HG03378 (cell line): ENCODE results near the gene BCR.
"Not testable (repeated sequence)": the region's sequence is repeated elsewhere in the genome, so short reads cannot be mapped to it uniquely, and the experiment has no call there.

Experiments
- ATAC-seq: cut with Tn5 transposase; IDR thresholded peaks from one replicate; pipeline ENCODE4 v1.9.1; 2021; ENCODE audit warnings: mild to moderate bottlenecking, moderate library complexity; ENCODE audit not compliant: unreplicated experiment

The BCR gene

GRCh38 chr22:23307511-23307910, 127.2 kb downstream of the BCR start:
- ATAC-seq = not testable (repeated sequence)

DNA sequence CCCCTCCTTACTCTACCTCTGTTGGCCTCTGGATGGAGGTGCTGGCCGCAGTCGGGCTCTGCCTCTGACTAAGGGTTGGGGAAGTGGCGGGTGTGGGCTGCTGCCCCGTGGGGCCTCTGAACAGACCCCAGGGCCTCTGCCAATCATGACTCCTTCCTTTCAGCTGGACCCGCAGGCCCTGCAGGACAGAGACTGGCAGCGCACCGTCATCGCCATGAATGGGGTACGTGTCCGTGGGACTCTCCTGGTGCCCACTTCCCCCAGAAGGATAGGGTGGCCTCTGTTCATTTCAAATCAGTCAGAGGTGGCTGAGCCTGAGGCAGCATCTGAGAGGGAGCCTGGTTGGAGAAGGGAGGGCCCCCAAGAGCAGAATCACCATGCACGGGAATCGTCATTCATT, 129.0 kb downstream of the BCR start:
- ATAC-seq = not testable (repeated sequence)

- not testable (repeated sequence) for ATAC-seq
These were observed 130.3 kb downstream of the BCR start for GRCh38 chr22:23310443-23311097.

- not testable (repeated sequence) for ATAC-seq
These were observed 131.5 kb downstream of the BCR start for GRCh38 chr22:23311635-23312420.

DNA sequence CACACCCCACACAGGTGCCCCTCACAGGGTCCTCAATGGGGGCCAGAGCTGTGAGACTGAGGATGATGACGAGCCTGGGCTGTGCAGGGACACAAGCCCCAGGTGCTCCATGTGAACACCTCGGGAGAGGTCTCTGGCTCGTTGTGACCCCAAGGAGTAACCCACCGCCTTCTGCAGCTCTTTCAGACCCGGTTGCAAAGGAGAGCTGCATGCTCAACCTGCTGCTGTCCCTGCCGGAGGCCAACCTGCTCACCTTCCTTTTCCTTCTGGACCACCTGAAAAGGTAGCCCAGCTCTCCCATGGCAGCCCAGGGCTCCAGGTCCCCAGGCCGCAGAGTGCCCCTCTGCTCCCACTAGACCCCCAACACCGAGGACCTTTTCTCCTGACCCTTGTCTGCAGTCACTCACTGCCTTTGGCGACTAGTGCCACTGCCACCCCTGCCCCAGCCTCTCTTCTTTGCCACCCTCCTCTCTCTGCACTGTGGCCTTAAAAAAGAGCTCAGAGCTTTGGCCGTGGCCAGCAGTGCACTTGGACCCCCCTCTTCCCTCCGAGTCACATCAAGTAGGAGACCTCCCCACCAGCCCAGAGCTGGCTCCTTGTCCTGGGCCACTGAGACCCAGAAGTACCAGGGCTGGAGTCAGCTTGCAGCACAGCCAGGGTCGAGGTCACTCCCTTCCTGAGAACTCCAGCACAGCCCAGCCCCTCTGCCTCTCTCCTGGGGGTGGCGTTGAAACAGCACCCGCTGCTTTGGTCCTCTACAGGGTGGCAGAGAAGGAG, 133.7 kb downstream of the BCR start:
- no peak for ATAC-seq

- ATAC-seq = no peak
These were observed 135.1 kb downstream of the BCR start for GRCh38 chr22:23315341-23315917.

- not testable (repeated sequence) for ATAC-seq
These were observed 136.3 kb downstream of the BCR start for GRCh38 chr22:23316596-23316995.

- ATAC-seq = not testable (repeated sequence)
These were observed 138.0 kb downstream of the BCR start for GRCh38 chr22:23318316-23318715.

- not testable (repeated sequence) for ATAC-seq
These were observed 142.3 kb downstream of the BCR start for GRCh38 chr22:23322497-23323080.

GRCh38 chr22:23323960-23324688, 143.8 kb downstream of the BCR start:
- ATAC-seq = not testable (repeated sequence)

- ATAC-seq = no peak
These were observed 144.9 kb downstream of the BCR start for GRCh38 chr22:23325183-23325582.

DNA sequence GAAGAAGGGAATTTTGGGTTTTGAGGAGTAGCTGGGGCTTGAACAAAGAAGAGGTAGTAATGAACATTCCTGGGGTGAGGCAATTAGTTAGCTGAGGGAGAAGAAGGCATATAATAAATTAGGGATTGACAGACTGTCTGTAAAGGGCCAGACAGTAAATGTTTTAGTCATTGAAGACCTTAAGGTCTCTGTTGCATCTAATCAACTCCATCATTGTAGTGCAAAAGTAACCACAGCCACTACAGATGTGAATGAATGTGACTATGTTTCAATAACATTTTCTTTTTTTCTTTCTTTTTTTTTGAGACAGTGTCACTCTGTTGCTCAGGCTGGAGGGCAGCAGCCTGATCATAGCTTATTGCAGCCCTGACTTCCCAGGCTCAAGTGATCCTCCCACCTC, 153.5 kb downstream of the BCR start:
- not testable (repeated sequence) for ATAC-seq

- not testable (repeated sequence) for ATAC-seq
These were observed 157.4 kb downstream of the BCR start for GRCh38 chr22:23337672-23338071.

DNA sequence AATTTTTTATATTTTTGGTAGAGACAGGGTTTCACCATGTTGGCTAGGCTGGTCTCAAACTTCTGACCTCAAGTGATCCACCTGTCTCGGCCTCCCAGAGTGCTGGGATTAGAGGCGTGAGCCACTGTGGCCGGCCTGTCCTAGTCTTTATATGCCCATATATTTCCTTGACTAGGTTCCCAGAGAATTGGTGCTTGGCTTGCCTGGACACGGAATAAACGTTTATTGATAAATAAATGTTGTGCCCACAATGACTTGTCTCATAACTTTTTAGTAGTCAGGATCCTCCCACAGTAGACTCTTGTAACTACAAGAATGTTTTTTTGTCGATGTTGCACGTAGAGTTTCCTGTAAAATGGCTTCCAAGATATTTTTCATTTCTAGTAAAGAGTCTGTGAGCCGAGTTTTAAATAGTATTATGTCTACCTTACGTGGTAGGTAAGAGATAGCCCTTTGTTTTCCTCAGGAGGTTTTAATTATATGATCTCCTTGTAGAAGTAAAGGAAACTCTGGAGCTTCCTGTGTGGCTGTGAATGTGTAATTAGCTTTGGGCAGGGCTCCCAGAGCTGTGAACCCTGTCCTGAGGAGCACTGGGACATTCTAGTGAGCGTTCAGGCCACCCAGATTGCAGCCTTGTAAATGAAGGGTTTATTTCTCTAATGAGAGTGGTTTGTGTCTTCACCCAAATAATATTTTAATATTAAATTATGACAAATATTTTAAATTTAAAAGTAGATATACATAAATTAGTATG, 161.8 kb downstream of the BCR start:
- ATAC-seq = not testable (repeated sequence)

- no peak for ATAC-seq
These were observed 171.0 kb downstream of the BCR start for GRCh38 chr22:23351321-23351720.

DNA sequence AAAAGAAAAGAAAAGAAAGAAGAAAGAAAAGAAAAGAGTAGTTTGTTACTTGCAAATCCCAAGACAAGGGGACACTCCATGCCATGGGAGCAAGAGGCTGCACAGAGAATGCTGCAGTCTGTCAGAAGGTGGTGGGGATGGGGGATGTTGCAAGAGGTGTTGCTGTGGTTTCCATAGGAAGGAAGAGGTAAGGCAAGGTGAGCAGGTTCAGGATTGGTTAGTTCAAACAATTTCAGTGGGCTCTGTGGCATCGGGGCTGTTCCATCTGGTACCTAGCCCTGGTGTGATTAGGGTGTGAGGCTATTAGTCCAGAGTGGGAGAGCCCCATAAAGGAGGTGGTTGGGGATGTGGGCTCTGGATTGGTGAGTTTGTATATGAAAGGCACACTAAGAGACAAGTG, 172.7 kb downstream of the BCR start:
- no peak for ATAC-seq

DNA sequence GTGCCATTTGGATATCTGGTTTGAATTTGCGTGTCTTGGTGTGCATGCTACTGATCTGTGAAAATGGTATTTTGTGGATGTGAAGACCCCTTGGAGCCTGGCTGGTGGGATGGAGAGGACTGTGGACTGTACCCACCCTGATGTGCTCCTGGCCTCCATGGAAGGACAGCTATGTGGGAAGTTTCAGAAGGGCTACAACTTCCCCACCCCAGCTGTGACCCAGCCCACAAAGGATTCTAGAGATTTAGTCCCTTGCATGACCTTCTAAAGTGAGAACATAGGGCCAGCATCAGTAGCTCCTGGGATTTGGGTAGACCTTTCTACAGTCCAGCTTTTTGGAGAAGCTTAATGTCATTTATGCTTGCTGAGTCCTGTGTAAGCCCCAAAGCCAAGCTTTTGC, 173.4 kb downstream of the BCR start:
- ATAC-seq = no peak

GRCh38 chr22:23356094-23356493, 175.8 kb downstream of the BCR start:
- ATAC-seq = no peak

DNA sequence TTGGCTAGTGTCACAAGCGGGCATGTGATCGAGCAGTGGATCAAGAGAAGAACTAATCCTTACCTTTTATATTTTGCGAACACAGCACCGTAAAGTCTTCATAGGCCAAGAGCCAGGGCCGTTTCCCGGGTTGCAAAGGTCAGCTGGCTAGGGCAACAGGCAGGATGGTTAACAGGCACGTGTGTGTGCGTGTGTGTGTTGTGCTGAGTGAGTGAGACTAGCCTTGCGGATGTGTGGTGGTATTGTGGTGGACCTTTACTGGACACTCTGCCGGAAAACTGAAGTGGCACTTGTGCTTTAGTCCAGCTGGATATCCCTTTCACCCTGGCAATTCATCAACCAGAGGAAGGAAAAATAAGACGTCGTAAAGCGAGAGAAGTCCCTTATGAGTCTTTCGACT, 176.7 kb downstream of the BCR start:
- ATAC-seq = no peak
